ENCODE results near the gene MUC5AC.

DNA sequence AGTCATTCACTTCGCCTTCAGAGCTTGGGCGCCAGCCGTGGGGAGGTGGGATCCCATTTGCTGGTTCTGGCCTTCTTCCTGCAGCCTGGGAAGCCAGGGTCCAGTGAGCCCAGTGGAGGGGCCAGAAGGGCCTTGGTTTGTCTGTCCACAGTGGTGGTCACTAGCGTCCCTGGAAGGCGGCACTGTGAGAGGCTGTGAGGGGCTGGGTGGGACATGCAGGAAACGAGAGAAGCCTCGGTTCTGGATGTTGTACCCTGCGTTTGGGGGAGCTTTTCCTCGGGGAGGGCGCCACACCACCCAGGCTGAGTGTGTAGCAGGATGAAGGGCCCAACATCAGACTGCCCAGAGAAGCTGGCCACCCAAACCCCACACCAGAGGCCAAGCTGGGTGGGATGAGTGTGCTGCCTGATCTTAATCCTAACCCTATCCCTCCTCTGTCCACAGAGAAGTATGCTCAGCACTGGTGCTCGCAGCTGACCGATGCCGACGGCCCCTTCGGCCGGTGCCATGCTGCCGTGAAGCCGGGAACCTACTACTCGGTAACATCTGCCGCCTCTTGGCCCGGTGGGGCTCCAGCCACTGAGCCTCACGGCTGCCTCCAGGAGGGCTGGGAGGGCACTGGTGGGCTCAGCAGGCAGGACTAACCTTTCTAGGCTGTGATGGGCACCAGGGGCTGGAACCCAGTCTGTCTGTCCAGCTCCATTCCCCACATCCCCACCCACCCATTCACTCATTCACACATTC, 14.4 kb downstream of the MUC5AC start:
- TF ChIP-seq, protein P1, sequence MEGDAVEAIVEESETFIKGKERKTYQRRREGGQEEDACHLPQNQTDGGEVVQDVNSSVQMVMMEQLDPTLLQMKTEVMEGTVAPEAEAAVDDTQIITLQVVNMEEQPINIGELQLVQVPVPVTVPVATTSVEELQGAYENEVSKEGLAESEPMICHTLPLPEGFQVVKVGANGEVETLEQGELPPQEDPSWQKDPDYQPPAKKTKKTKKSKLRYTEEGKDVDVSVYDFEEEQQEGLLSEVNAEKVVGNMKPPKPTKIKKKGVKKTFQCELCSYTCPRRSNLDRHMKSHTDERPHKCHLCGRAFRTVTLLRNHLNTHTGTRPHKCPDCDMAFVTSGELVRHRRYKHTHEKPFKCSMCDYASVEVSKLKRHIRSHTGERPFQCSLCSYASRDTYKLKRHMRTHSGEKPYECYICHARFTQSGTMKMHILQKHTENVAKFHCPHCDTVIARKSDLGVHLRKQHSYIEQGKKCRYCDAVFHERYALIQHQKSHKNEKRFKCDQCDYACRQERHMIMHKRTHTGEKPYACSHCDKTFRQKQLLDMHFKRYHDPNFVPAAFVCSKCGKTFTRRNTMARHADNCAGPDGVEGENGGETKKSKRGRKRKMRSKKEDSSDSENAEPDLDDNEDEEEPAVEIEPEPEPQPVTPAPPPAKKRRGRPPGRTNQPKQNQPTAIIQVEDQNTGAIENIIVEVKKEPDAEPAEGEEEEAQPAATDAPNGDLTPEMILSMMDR (IDR thresholded peaks at IDR 0.05; ENCODE audit: poor library complexity, severe bottlenecking): no peak
- TF ChIP-seq RAD21 (conservative IDR thresholded peaks at IDR 0.05): no peak
- no peak for TF ChIP-seq POLR2AphosphoS5 (IDR thresholded peaks at IDR 0.05)
- no peak for TF ChIP-seq TAF1 (IDR thresholded peaks at IDR 0.05; ENCODE audit: low read depth)
